Stimulated activated CD8-positive, alpha-beta memory T cell treated with anti-CD3 and anti-CD28 coated beads, Interleukin-12 subunit alpha, Interleukin-12 subunit beta, amount 100 ng/mL, for 24 hours (primary cell): ENCODE data around the gene CHAT.

Experiments
- DNase-seq: peaks from one replicate; pipeline ENCODE4 v3.0.0-alpha.2; 2020; ENCODE audit errors: extremely low read depth

The CHAT gene

GRCh38 chr10:49612513-49613164, 1.2 kb upstream of the CHAT start:
- no peak for DNase-seq

- DNase-seq = no peak
Measured at GRCh38 chr10:49613165-49613881, 514 bp upstream of the CHAT start.

DNA sequence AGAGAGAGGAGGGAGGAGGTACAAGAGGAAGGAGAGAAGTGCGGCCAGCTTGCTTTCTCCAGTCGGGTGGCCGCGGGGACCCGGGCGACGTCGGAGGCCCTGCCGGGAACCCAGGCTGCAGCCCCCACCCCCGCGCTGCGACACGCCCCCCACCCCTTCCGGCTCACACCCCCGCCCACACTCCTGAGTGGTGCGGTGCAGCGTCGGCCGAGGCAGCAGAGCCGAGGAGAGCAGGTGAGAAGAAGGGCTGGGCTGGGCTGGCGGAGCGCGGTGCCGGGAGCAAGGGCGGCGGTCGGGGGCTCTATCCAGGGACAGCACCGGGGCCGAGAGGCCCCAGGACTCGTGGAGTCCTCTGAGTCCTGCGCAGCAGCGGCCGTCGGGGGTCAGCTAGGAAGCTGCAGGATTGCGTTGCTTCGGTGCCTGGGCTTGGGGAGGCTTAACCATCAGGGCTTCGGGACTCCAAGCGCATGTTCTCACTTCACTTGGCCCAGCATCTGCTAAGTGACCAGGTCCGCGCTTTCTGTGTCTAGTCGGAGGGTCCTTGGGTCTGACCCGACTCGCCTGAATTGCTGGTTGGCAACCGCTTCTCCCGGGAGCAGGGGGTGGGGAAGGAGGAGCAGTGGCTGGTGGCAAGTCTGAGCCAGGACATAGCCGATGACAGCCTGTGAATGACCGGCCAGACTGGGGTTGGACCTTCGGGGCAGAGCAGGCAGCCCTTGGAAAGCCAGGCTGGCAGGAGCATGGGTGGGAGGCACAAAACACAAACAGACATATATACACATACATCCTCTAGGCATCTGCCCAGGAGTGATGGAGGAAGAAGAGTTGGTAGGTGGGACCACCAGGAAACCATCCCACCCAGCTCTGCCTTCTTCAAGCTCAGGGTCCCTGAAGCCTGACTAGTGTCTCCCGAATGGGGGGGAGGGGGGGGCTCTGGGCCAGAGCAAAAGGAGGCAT, 683 bp downstream of the CHAT start:
- no peak for DNase-seq

DNA sequence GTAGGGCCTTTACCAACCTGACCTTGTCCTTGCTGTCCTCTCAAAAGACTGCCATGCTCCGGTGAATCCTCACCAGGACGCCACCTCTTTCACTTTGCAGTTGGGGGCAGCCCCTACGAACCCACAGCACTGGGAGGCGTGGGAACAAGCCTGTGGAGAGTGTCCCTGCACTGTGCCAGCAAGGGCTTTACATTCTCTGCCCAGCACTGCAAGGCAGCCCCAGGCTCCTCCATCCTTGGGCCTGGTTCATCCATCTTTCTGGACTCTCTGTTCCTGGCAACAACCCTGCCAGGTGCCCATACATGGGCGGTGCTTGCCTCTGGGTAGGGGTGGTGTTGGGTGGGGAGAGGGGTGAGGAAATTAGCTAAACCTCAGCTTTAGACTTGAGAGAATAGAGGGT, 1.4 kb downstream of the CHAT start:
- DNase-seq = no peak

DNA sequence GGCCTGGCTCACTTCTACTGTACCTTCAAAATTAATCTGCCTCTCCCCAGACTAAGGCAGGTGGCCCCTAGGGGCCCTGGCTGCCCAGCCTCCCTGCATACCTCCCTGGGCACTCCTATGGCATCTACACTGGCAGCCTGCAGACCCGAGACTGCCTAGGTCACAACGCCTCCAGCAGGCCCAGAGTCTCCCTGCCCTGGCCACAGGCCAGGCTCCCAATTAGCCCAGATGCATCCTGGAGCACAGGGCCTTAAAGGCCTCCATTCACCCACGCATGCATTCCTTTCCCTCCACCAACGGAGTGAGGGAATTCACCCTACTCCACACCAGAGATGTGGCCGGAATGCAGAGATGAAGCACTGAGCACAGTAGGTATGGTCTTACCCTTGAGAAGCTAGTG, 1.9 kb downstream of the CHAT start:
- no peak for DNase-seq

DNA sequence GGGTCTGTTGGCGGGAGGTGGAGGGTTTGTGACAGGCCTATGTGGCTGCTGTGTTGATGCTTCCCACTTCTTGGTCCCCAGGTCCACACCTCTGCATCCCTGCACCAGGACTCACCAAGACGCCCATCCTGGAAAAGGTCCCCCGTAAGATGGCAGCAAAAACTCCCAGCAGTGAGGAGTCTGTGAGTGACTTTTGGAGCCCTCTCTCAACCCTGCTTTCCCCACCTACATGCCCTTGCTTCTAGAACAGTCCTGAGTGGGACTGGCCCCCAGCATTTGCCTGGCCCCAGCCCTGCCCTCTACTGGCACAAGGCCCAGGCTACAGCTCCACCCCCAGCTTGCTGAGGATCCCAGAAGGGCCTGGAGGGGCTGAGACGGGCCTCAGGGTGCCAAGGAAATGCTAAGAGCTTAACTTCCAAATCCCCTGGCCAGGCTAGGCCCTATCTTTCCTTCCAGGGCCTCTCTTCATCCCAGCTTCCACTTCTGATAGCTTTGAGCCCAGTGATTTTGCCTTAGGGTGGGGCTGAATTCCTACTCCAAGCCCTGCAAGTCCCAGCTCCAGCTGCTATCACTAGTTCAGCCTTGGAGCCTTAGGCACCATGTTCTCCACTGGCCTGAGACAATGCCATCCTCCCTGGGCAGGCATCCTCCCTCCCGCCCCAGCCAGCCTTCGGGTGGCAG, 2.7 kb downstream of the CHAT start:
- DNase-seq = no peak

DNA sequence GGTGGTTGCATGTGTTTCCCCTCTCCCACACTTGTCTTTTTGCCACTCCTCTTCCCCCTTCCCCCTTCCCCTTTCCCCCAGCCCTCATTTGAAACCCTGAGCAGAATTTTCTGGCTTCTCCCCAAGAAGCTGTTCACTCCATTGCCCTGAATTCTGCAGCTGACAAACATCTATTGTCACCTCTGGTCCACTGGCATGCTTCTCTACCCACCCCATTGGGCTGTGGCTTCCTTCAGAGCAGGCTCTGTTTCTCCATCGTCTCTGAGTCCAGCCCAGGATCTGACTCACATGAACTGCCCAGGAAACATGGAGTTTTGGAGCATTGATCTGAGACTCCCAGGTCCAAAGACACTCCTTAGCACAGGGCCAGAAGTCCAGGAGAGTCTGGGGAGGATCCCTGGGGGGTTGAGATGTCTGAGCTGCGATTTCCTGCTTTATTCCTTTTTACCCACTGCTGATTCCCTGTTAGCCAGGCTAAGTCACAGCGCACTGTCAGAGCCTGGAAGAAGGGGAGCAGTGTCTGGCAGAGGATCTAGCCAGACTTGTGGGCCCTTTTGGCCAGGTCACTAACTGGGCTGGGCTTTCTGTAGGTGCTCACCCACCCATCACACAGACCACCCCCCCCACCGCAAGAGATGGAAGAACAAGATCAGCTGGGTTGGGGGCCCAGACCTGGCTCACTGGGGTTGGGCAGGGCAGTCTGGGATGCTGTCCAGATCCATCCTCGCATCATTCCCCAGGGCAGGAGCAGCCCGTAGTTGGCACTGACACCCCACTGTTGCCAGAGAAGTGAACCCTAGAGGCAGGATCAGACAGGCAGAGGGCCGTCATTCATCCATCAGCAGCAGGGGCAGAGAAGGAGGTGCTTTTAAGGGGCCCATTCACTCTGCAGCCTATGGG, 3.5 kb downstream of the CHAT start:
- DNase-seq = no peak

DNA sequence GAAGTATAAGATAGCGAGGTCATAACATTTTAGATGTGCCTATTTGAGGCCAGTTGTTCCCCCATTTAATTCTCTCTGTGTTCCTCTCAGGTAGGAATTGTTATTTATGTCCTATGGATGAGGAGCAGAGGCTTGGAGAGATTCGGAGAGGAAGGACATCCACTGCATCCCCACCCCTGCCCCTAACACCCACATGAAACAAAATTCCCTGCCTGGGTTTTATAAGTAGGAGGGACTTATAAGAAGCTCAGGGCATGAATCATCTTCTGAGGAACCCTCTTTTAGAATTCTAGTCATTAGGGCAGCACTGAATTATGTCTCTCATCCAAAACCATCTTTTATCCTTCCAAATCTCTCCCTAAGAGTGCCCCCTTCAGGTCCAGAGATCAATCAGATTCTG, 5.0 kb downstream of the CHAT start:
- no peak for DNase-seq

- DNase-seq = no peak
Measured at GRCh38 chr10:49619613-49620012, 5.8 kb downstream of the CHAT start.

- DNase-seq = no peak
Measured at GRCh38 chr10:49620286-49620810, 6.5 kb downstream of the CHAT start.

DNA sequence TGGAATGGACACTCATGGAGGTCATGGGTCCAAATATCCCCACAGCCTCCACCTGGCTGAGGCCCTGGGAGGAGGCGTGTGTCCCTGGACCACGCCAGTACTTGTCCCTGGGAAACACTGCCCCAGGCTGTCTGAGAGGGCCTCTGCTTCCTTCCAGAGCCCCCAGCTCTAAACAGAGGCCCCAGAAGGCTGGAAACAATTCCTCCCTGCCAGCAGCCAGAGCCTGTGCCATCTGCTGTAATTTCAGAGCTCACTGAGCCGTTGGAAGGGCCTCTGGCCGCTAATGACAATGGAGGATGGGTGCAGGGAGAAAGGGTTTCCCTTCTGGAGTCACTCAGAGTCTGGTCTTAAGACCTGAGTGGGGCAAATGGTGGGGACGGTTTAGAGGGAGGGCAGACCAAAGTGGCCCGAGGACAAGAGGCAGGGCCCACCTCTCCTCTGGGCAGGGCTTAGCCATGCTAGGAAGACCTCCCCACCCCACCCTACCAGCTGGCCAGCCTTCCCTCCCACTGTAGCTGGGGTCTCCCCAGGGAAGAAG, 7.1 kb downstream of the CHAT start:
- no peak for DNase-seq

GRCh38 chr10:49621561-49621960, 7.7 kb downstream of the CHAT start:
- DNase-seq = no peak

DNA sequence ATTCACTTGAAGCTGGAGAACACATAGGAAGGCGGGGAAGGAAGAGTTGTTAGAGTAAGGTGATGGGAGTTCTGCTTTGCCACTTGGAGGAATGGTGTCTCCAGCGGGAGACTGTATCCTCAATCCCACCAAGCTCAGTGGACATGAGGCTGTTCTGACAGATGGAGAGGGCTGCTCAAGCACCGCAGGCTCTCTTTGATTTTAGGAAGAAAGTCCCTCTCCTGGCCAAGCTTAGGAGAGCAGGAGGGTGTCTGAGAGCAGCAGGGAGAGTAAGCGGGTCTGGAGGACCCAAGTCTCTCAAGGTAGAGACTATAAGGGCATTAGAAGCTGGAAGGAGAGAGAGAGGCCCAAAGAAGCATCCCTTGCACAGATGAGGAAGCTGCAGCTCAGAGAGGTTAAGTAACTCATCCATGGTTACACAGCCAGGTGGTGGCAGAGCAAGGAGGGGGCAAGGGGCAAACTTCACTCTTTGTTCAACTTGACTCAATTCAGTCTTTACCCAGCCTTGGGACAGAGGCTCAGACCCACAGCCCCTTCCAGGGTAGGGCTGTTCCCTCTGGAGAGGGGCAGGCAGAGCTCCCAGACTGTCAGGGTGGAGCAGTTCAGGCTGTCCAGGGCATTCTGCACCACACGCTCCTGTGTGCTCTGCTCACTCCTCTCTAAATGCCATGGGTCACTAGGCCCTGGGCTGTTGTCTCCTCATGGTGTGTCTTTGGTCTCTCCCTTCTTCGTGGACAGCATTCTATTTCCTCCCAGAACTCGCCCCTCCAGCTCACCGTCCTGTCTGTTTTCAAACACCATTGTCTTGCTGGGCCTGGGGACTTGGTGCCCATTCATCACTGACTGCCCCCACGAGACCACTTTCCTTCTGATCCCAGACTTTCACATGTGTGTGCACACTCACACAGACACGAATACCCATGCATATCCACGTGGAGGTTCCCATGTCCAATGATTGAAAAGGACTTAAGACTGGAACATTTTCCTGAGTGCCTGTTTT, 8.9 kb downstream of the CHAT start:
- DNase-seq = no peak

DNA sequence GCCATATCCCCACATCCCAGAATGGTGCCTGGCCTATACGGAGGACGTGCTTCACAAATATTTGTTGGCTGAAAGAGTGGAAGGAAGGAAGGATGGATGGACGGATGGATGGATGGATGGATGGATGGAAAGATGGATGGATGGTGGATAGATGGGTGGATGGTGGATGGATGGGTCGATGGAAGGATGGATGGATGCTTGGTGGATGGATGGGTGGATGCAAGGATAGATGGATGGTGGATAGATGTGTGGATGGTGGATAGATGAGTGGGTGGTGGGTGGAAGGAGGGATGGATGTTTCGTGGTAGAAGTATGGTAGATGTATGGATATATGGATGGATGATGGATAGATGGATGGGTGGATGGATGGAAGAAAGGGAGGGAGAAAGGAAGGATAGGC, 10.8 kb downstream of the CHAT start:
- DNase-seq = no peak

DNA sequence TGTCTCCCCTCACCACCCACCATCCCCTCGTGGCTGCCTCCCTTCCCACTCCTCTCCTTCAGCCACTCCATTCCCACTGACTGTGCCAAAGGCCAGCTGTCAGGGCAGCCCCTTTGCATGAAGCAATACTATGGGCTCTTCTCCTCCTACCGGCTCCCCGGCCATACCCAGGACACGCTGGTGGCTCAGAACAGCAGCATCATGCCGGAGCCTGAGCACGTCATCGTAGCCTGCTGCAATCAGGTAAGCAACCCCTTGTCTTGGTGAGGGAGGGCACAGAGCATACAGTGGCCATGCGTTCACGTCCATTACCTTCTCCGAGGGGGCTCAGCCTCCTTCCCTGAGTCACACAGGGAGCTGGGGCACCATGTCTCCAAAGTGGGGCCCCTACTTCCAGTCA, 11.6 kb downstream of the CHAT start:
- no peak for DNase-seq

- no peak for DNase-seq
Measured at GRCh38 chr10:49627038-49627437, 13.2 kb downstream of the CHAT start.

GRCh38 chr10:49627644-49628247, 13.9 kb downstream of the CHAT start:
- no peak for DNase-seq

GRCh38 chr10:49628599-49628998, 14.8 kb downstream of the CHAT start:
- DNase-seq = no peak

DNA sequence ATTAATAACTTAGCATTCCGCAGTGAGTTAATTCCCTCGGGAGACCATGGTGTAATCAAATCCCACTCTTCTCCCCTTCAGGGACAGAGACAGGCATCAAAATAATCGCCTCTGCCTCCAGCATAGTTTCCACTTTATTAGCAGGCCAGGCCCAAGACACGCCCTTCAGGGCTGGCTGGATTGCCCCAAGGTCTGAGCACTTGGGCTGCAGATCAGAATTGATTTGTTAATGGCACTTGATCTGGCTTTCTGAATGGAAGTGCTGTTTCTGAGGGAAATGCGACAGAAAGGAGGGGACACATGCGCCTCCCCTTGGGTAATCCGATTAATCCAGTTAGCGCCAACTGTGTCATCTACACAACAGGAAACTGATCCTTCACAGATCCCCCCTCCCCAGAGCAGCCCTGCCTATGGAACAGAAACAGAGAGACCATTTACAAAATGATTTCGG, 15.6 kb downstream of the CHAT start:
- no peak for DNase-seq
